NCI-H345 (cell line): Measurements from ENCODE around the gene ANKRD40.
"Not testable (repeated sequence)": the region's sequence is repeated elsewhere in the genome, so short reads cannot be mapped to it uniquely, and the experiment has no call there.

Source experiments
- DNase-seq: peaks from one replicate; lab custom pipeline; 2025; lab: John Stamatoyannopoulos, UW

Gene ANKRD40

DNA sequence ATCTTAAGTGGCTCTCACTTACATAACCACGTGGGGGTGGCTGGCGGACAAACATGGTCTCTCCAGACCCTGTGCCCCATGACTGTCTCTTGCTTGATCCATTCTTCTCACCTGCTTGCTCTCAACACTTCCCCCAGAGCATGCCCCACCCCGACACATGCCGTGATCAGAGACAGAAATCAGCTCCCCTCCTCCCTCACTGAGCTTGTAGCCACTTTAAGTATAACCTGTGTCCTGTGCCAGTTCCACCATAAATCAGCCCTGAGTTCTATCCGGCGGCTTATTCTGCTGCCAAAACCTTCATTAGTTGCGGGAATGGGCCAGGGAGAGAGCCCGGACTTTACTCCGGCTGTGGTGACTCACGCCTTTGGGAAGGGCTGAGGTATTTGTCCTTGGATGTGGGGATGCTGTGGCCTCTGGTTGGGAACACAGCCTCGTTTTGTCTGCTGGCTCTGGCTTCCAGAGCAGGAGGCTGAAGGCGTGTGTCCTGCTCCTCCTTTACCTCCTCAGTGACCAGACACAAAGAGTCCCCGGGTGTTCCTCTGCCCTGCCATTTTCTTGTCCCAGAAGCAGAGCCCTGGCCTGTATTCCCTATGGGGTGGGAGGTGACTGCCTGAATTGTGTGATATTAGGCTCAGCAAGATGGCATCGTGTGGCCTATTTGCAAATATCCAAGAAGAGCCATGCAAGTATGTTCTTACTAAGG is 21.1 kb downstream of the ANKRD40 start:
- no peak for DNase-seq

DNA sequence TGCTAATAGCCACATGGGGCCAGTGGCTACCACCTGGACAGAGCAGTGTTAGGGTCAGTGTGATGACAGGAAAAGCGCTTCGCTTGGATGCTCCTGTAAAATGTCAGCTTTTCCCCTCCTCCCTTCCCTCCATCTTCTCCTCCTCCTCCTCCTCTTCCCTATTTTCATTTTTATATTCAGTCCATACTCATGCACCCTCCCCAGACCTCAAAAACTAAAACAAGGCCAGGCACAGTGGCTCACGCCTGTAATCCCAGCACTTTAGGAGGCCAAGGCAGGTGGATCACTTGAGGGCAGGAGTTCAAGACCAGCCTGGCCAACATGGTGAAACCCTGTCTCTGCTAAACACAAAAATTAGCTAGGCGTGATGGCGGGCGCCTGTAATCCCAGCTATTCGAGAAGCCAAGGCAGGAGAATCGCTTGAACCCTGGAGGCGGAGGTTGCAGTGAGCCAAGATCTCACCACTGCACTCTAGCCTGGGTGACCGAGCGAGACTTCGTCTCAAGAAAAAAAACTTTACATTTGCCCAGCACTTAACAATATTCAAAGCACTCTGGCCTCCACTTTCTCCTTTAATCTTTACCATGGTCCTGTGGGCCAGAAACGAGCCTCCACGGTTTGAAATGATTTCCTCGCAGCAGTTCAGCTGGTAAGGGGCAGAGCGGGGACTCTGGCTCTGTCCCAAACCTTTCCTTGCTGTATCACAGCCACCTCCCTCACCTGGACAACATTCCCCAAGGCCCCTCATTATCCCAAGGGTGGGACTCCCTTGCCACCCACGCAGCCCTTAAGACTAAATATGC is 21.8 kb downstream of the ANKRD40 start:
- DNase-seq = no peak

DNA sequence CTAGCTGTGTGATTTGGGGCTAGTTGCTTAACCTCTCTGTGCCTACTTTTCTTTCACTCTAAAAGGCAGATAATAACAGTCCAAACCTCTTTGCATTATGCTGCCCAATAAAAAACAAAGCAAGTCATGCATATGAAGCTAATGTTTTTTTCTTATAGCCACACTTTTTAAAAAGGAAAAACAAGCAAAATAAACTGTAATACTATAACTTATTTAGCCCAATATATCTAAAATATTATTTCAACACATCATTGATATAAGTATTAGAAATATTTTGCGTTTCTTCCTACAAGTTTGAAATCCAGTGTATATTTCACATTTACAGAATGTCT is 22.4 kb downstream of the ANKRD40 start:
- DNase-seq = no peak

DNA sequence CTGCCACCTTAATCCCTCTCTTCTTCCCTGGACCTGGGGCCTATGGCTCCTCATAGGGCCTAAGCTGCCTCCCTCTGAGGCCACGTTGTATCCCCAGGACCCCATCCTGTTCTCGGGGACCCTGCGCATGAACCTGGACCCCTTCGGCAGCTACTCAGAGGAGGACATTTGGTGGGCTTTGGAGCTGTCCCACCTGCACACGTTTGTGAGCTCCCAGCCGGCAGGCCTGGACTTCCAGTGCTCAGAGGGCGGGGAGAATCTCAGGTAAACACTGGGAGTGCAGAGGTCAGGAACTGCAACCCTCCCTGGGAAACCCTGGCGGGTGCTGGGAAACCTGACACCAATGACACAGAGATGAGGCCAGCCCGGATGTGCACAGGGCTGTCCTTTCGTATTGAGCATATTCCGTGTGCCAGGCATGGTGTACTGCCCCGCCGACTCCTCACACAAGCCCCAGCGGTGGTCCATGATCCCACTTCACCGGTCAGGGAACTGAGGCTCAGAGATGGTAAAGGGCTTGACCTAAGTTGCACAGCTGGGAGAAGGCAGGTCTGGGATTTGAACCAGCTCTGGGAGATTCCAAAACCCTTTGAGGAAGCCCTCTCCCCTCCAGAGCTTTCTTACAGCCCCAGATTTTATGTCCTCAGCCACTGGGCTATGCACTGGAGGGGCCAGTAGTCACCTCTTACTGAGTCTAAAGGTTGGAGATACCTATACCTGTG is 22.9 kb downstream of the ANKRD40 start:
- DNase-seq = no peak

DNA sequence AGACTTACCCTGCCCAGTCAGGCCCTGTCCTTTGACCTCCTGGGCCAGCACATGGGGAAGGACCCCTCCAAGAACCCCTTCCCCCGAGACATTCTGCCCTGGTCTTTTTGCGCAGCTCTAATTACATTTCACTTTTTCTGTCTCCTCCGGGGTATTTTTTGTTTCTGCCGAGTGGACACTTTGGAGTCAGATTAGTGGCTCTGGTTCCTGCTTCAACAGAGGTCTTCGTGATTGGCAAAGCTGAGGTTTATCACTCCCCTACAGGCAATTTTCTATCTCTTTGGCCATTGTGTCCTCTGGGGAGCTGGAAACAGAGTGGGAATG is 23.5 kb downstream of the ANKRD40 start:
- no peak for DNase-seq

DNA sequence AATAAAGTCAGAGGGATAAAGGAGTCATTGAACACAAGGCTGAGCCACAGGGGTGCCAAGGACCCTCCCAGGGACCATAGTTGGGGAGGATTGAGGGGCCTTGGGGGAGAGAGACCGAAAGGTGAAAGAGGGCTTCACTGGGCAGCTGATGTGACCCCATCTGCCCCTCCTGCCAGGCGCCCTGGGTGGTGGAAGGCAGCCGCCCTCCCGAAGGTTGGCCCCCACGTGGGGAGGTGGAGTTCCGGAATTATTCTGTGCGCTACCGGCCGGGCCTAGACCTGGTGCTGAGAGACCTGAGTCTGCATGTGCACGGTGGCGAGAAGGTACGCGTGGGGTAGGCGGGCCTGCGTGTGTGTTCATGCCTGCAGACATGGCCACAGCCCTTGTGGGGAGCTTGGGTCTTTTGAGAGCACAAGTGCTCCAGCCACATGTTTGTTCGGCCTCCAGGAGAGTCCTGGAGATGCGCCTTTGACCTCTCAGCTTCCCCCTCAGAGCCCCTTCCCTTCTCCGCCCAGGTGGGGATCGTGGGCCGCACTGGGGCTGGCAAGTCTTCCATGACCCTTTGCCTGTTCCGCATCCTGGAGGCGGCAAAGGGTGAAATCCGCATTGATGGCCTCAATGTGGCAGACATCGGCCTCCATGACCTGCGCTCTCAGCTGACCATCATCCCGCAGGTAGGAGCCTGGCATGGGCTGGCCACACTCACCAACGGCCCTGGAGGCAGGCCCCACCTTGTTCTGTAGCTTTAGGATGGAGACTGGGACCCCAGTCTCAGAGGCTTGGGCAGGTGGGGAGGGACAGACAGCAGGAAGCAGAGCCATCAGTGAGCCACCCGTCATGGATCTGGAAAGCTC is 24.1 kb downstream of the ANKRD40 start:
- no peak for DNase-seq

DNA sequence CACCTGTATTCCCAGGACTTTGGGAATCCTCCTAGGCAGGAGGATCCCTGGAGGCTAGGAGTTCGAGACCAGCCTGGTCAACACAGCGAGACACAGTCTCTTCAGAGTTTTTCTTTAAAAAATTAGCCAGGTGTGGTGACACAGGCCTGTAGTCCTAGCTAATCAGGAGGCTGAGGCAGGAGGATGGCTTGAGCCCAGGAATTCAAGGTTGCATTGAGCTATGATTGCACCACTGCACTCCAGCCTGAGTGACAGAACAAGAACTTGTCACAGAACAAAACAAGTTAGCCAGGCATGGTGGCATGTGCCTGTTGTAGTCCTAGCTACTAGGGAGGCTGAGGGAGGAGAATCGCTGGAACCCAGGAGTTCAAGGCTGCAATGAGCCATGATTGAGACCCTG is 24.8 kb downstream of the ANKRD40 start:
- DNase-seq = no peak

DNA sequence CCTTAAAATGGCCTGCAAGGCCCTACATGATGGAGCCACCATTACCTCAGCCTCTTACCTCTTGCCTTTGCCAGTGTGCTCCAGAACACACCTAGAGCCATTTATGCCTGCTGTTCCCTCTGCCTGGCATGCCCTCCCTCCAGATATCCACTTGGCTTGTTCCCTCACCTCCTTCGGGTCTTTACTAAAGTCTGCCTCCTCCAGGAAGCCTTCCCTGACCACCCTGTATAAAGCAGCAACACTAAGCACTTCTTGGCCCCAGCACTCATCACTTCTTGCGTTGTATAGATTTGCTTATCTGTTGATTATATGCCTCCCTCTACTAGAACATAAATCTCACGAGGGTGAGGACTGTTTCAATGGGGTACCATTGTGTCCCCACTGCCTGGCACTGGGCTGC is 25.3 kb downstream of the ANKRD40 start:
- DNase-seq = no peak

DNA sequence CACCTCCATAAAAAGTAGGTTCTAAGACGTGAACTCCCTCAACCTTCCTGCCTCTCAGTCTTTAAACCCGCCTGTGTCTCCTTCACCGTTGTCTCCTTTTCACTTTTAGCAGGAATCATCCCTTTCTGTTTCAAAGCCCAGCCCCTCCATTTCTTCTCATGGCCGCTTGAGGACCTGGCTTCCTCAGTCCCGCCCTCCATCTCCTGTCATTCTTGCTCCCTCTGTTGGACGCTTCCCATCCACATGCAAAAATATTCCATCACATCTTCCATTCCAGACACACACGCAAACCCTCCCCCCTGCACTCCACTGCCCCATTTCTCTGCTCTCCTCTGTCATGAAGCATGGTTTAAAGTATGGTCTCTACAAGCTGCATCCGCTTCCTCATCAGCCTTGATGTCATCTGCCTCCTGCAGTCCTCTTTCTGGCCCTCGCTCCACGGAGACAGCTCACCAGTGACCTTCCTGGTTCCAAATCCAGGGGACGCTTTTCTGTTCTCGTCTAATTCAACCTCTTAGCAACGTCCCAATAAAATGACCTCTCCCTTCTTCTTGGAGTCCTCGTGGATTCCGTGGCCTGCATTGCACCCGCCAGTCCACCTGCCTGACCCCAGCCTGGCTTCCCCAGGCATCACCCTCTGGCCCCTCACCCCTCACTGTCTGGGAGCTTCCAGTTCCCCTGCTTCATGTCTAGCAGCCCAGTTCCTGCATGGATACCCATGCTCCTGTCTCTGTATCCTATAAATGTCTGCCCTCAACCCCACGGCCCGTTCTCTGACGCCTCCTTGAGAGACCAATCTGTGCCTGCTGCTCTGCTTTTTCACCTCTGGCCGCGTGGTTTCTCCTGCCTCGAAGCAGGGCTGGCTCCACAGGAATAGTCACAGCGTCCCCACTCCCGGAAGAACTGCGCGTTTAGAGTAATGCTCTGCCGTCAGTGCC is 26.2 kb downstream of the ANKRD40 start:
- peak; percentile 42 for DNase-seq

DNA sequence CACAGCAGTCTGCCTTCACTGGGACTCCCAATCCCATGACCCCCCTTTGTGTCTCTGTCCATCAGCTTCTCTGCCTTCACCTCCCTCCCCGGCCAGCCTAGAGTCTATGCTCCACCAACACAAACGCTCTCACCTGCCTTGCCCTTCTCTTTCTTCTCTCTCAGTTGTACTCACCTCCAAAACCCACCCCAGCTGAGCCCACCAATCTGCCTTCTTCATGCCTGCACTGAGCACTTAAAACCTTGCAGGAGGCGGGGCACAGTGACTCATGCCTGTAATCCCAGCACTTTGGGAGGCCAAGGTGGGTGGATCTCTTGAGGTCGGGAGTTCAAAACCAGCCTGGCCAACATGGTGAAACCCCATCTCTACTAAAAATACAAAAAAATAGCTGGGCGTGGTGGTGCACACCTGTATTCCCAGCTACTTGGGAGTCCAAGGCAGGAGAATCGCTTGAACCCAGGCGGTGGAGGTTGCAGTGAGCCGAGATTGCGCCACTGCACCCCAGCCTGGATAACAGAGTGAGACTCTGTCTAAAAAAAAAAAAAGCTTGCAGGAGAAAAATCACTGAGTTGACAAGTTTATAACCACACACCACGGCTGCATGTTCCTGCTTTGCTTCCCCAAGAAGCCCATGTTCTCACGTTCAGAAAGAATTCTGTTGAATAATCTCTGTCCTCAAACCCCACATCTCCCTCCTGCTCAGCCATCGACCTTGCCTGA is 27.0 kb downstream of the ANKRD40 start:
- DNase-seq = not testable (repeated sequence)

DNA sequence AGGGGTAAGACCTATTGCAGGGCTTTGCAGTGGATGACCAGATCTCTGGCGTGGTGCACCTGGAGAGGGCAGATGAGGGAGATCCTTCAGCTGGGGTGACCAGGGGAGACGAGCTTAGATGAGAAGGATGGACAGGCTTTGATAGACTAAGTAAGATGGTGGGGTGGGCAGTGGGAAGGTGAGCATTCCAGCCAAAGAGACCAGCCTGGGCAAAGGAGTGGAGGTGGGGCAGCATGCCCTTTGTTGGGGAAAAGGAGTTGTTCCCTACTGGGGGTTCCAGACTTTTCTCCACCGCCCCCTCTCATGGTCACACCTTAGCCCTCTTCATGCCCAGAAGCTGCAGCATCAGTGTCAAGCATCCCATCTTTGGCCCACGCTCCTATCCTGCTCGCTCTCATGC is 27.6 kb downstream of the ANKRD40 start:
- no peak for DNase-seq

DNA sequence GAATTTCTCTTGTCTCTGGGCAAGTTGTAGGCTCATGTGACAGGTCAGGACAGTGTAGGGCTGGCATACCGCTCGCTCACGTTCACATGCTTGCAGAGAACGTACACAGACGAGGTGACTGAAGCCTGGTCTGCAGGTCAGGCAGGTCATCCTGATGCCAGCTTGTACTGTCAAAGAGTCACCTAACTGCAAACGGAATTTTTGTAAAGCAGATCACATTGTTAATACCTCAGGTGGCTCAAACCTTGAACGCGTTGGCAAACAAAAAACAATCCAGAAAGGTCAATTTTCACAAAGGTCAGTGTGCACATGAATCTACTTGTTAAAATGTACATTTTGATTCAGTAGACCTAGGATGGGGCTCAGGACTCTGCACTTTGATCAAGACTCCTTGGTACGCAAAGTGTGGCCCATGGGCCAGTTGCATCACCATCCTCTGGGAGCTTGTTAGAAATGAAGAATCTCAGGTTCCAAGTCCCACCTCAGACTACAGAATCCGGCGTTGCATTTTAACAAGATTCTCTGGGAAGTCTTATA is 28.6 kb downstream of the ANKRD40 start:
- no peak for DNase-seq

DNA sequence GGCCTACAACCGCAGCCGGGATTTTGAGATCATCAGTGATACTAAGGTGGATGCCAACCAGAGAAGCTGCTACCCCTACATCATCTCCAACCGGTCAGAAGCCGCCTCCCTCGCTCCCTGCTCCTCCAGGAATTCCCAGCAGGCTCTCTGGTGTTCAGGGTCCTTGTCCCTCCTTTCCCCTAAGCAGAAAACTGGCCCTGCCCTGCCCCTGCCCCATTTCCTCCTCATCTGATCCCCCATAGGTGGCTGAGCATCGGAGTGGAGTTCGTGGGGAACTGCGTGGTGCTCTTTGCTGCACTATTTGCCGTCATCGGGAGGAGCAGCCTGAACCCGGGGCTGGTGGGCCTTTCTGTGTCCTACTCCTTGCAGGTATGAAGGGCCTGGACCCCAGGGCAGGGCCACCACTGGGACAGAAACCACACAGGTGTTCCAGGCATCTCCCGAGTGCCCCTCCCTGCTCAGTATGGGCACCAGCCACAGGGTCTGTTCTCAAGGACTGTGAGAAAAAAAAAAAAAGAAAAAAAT is 29.8 kb downstream of the ANKRD40 start:
- DNase-seq = no peak

DNA sequence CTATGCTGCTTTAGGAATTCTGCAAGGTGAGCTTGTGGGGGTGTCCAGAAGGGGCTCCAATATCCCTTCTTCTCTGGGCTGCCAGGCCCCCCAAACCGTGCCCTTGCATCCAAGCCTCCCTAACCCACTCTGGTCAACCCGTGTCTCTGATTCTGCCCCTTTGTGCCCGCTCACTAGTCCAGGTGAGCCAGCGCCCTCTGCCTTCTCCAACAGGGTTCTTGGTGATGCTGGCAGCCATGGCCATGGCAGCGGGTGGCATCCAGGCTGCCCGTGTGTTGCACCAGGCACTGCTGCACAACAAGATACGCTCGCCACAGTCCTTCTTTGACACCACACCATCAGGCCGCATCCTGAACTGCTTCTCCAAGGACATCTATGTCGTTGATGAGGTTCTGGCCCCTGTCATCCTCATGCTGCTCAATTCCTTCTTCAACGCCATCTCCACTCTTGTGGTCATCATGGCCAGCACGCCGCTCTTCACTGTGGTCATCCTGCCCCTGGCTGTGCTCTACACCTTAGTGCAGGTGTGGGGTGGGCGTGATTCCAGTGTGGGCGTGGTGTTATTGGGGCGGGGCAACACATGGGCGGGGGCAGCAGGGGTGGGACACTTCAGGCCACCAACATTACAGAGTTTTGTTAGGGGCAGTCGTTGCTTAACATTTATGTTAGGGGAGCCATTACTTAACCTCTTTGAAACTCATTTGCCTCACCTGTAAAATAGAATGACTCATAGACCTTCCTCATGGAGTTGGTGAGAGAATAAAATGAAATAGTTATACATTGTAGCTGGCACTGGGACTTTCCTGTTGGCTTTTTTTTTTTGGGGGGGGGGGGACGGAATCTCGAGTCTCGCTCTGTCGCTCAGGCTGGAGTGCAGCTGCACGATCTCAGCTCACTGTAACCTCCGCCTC is 31.4 kb downstream of the ANKRD40 start:
- no peak for DNase-seq

DNA sequence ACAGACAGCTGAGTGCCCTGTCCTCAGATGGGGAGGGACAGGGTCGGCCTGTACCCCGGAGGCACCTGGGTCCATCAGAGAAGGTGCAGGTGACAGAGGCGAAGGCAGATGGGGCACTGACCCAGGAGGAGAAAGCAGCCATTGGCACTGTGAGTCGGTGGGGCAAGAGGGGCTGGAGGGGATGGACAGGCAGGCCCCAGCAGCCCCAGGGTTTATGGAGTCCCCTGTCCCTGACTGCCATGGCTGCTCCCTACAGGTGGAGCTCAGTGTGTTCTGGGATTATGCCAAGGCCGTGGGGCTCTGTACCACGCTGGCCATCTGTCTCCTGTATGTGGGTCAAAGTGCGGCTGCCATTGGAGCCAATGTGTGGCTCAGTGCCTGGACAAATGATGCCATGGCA is 32.1 kb downstream of the ANKRD40 start:
- DNase-seq = no peak

DNA sequence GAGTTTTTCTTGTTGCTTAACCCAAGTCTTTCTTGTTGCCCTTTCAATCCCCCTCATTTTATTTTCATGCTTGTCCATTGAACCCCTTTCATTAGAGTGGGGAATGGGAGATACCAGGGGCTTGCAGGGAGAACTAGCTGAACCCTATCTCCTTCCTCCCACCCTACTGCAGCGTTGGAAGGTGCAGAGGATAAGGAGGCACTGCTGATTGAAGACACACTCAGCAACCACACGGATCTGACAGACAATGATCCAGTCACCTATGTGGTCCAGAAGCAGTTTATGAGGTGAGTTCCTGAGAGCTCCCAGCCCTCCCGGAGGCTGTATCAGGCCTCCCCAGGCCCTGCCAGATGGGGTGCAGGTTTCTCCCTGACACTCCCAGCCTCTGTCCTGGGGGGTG is 32.5 kb downstream of the ANKRD40 start:
- DNase-seq = no peak

DNA sequence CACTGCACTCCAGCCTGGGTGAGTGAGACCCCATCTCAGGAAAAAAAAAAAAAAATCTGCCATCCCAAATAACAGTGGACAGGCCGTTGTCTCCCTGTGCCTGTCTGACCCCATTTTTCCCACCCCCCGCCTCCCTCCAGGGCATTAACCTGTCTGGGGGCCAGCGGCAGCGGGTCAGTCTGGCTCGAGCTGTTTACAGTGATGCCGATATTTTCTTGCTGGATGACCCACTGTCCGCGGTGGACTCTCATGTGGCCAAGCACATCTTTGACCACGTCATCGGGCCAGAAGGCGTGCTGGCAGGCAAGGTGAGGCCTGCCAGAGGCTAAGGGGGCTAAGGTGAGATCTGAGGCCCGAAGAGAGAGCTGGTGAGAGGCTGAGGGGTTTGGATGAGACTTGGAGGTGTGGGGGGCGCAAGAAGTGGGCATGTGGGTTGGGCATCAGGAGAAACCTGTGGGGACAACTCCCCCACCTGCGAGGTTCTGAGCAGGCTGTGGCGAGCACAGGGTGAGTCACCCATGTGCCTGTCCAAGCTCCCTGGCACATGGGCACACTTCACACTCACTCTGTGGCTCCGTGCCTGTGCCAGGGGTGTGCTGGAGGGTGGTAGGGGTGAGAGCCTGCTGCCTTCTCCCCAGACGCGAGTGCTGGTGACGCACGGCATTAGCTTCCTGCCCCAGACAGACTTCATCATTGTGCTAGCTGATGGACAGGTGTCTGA is 34.7 kb downstream of the ANKRD40 start:
- DNase-seq = no peak

DNA sequence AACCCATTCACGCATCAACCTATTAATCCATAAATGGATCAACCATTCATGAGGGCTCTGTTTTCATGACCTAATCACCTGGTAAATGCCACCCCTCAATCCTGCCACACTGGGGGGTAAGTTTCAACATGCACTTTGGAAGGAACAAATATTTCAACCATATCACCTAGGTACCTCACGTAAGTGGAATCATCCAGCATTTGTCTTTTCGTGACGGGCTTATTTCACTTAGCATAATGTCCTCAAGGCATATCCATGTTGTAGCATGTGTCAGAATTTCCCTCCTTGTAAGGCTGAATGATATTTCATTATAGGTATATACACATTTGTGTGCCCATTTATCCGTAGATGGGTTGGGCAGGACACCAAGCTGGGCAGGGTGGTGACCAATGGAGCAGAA is 35.6 kb downstream of the ANKRD40 start:
- no peak for DNase-seq
